Smooth muscle cell (in vitro differentiated cells): ENCODE results near the gene TUBA1C. TPM values are rescaled to one million over a fixed set of nuclear protein-coding genes. Genes with fewer than 3 reads are reported as not detected.

ENCODE experiments used
- DNase-seq: peaks from one replicate; lab custom pipeline; 2025; ENCODE audit not compliant: unreplicated experiment; lab: John Stamatoyannopoulos, UW
- H2AFZ ChIP-seq: fragments of 200-600 bp; sonication (generic); 2 replicates; pipeline ENCODE4 v1.6.0; 2016; ENCODE audit warnings: antibody characterized with exemption, low read depth, mild to moderate bottlenecking
- H3F3A ChIP-seq: fragments of 200-600 bp; sonication (generic); 2 replicates; pipeline ENCODE4 v1.6.0; 2017; ENCODE audit warnings: antibody characterized with exemption, low read depth
- H3K27ac ChIP-seq: fragments of 200-600 bp; sonication (generic); 2 replicates; pipeline ENCODE4 v1.5.1; 2016; ENCODE audit warnings: low read depth, mild to moderate bottlenecking
- H3K27me3 ChIP-seq: fragments of 200-600 bp; sonication (generic); 2 replicates; pipeline ENCODE4 v1.6.1; 2016; ENCODE audit warnings: low read depth, mild to moderate bottlenecking
- H3K36me3 ChIP-seq: fragments of 200-600 bp; sonication (generic); 2 replicates; pipeline ENCODE4 v1.5.1; 2016; ENCODE audit warnings: low read depth
- H3K4me1 ChIP-seq: fragments of 200-600 bp; sonication (generic); 2 replicates; pipeline ENCODE4 v1.5.1; 2016; ENCODE audit warnings: low read depth
- H3K4me2 ChIP-seq: fragments of 200-600 bp; sonication (generic); 2 replicates; pipeline ENCODE4 v1.6.0; 2016; ENCODE audit warnings: mild to moderate bottlenecking
- H3K4me3 ChIP-seq: fragments of 200-600 bp; sonication (generic); 2 replicates; pipeline ENCODE4 v1.5.1; 2016; ENCODE audit warnings: mild to moderate bottlenecking
- H3K79me2 ChIP-seq: fragments of 200-600 bp; sonication (generic); 2 replicates; pipeline ENCODE4 v1.6.0; 2016; ENCODE audit warnings: low read depth, mild to moderate bottlenecking
- H3K9ac ChIP-seq: fragments of 200-600 bp; sonication (generic); 2 replicates; pipeline ENCODE4 v1.6.0; 2016; ENCODE audit warnings: low read depth
- H3K9me3 ChIP-seq: fragments of 200-600 bp; sonication (generic); replicated peaks from 2 replicates; pipeline ENCODE4 v1.5.1; 2016; ENCODE audit warnings: low read depth
- H4K20me1 ChIP-seq: fragments of 200-600 bp; sonication (generic); 2 replicates; pipeline ENCODE4 v1.6.0; 2016; ENCODE audit warnings: low read depth
- CTCF ChIP-seq: fragments of 200-600 bp; sonication (generic); IDR thresholded peaks from 2 replicates; pipeline ENCODE4 v1.5.1; 2017; ENCODE audit warnings: borderline replicate concordance, mild to moderate bottlenecking, antibody characterized with exemption; ENCODE audit not compliant: insufficient read depth, poor library complexity, severe bottlenecking
- WGBS: methylation state at CpG from one replicate; pipeline ENCODE4 v1.1.7; 2016; ENCODE audit warnings: low lambda C conversion rate; 5-methylcytosine and 5-hydroxymethylcytosine counted together
- polyA plus RNA-seq: library from polyadenylated mRNA; unstranded; fragments of >200 nt; fragmentation: Nextera tagmentation; extraction: Ambion mirVana; gene quantifications from 2 replicates; pipeline ENCODE4 v1.2.1, GENCODE V29; 2016
- total RNA-seq: library from RNA; depleted of rRNA; stranded (reverse); fragments of >200 nt; gene quantifications from 2 replicates; pipeline ENCODE4 v1.2.3, GENCODE V29; 2014

The TUBA1C gene
- total and polyA plus RNA-seq, 2 experiments from 2014 or later = 284 to 586 TPM

- Histone ChIP-seq H3F3A (no peaks in the 10 kb centered on the region), H3K27ac (no peak overlapping the region), H3K4me2 (no peak overlapping the region), H3K4me1 (no peaks in the 10 kb centered on the region), H4K20me1 (no peaks in the 10 kb centered on the region), H3K4me3 (no peak overlapping the region), H2AFZ (no peak overlapping the region), H3K36me3 (no peaks in the 10 kb centered on the region), H3K9me3 (no peaks in the 10 kb centered on the region), H3K27me3 (peaks cover 5% of the 10 kb centered on the region), H3K79me2 (no peaks in the 10 kb centered on the region), H3K9ac (no peak overlapping the region)
- no peak for TF ChIP-seq CTCF
- DNase-seq = no peak
- WGBS = 94% methylated on average over 25 of the region's 25 CpGs
Observed at GRCh38 chr12:49283541-49284429, 18.9 kb downstream of the TUBA1C start.

- Histone ChIP-seq H3K9me3 (no peaks in the 10 kb centered on the region), H4K20me1 (no peaks in the 10 kb centered on the region), H3F3A (no peaks in the 10 kb centered on the region), H3K27ac (no peak overlapping the region), H3K36me3 (no peaks in the 10 kb centered on the region), H3K27me3 (peaks cover 5% of the 10 kb centered on the region), H3K4me3 (no peak overlapping the region), H3K4me2 (no peak overlapping the region), H3K4me1 (no peaks in the 10 kb centered on the region), H3K79me2 (no peaks in the 10 kb centered on the region), H3K9ac (no peak overlapping the region), H2AFZ (no peak overlapping the region)
- DNase-seq = no peak
- WGBS = 87% methylated on average over 4 of the region's 4 CpGs
- TF ChIP-seq CTCF = no peak
Observed at GRCh38 chr12:49284672-49285071, 19.8 kb downstream of the TUBA1C start.

- no peak for TF ChIP-seq CTCF
- H2AFZ ChIP-seq = no peak overlapping the region
- DNase-seq = no peak
- H3K27ac ChIP-seq = no peak overlapping the region
- no peak overlapping the region for H3K9ac ChIP-seq
- H3F3A ChIP-seq = no peaks in the 10 kb centered on the region
- H3K4me1 ChIP-seq = no peaks in the 10 kb centered on the region
- no peak overlapping the region for H3K4me2 ChIP-seq
- H3K4me3 ChIP-seq = no peak overlapping the region
- peaks cover 5% of the 10 kb centered on the region for H3K27me3 ChIP-seq
- H4K20me1 ChIP-seq = no peaks in the 10 kb centered on the region
- 44% methylated on average over 6 of the region's 6 CpGs for WGBS
- no peaks in the 10 kb centered on the region for H3K79me2 ChIP-seq
- H3K9me3 ChIP-seq = no peaks in the 10 kb centered on the region
- no peaks in the 10 kb centered on the region for H3K36me3 ChIP-seq
Observed at GRCh38 chr12:49287876-49288275, 23.0 kb downstream of the TUBA1C start.
